ENCODE measurements around the gene ARMCX2. TPM values are rescaled to one million over a fixed set of nuclear protein-coding genes. Genes with fewer than 3 reads are reported as not detected.

The ARMCX2 gene
- polyA plus RNA-seq, 2 of the 4 experiments (the other 2 are of a cell fraction): 0.13 TPM; not detected in 1

- TF ChIP-seq ZC3H11A (IDR thresholded peaks at IDR 0.05): no peak
- TF ChIP-seq, protein P1, sequence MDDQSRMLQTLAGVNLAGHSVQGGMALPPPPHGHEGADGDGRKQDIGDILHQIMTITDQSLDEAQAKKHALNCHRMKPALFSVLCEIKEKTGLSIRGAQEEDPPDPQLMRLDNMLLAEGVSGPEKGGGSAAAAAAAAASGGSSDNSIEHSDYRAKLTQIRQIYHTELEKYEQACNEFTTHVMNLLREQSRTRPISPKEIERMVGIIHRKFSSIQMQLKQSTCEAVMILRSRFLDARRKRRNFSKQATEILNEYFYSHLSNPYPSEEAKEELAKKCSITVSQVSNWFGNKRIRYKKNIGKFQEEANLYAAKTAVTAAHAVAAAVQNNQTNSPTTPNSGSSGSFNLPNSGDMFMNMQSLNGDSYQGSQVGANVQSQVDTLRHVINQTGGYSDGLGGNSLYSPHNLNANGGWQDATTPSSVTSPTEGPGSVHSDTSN (IDR thresholded peaks at IDR 0.05): no peak
Measured at GRCh38 chrX:101668143-101668542, 8.5 kb upstream of the ARMCX2 start (continued).

GRCh38 chrX:101658661-101659491 is 774 bp downstream of the ARMCX2 start:
- 43% methylated on average over 27 of the region's 38 CpGs for WGBS (ENCODE audit: missing lambda C conversion rate)
- H3K4me3 ChIP-seq: peak overlapping the region; percentile 43
- no peaks in the 10 kb centered on the region for H3K4me1 ChIP-seq
- ATAC-seq (peak; percentile 66 to 94; a peak in 4 of 6 replicates), FAIRE-seq (no peak), DNase-seq (ENCODE audit: low read depth in 1 of 2, low spot score in 1 of 2) (peak; percentile 24 to 39)
- peak overlapping the region; percentile 65 for H3K4me2 ChIP-seq
- TF ChIP-seq HOXA7 (CRISPR knock-in tag; IDR thresholded peaks at IDR 0.05) (no peak), POLR2A (IDR thresholded peaks at IDR 0.05; ENCODE audit: low read length) (0 out of 2 replicates have a peak, but pooled peaks have one; percentile 16), MYC (IDR thresholded peaks at IDR 0.05; ENCODE audit: borderline replicate concordance, low read length) (no peak), KDM5A (IDR thresholded peaks at IDR 0.05) (no peak)
- no peaks in the 10 kb centered on the region for H3K9me3 ChIP-seq
- ChIA-PET CTCF (interaction anchor here (0.8 kb wide), 1 partner anchor 18 kb away, joined by 5 read pairs; no protein-coding TSS in a partner anchor), POLR2A (no interaction called here)
- peak overlapping the region; percentile 45 to 67; a peak in 2 of 6 replicates for H3K27ac ChIP-seq

- no peak for TF ChIP-seq JUNB (IDR thresholded peaks at IDR 0.05)
- no peak for TF ChIP-seq FOXS1 (CRISPR knock-in tag; IDR thresholded peaks at IDR 0.05)
- TF ChIP-seq RFX5 (IDR thresholded peaks at IDR 0.05): no peak
- TF ChIP-seq, protein P2, sequence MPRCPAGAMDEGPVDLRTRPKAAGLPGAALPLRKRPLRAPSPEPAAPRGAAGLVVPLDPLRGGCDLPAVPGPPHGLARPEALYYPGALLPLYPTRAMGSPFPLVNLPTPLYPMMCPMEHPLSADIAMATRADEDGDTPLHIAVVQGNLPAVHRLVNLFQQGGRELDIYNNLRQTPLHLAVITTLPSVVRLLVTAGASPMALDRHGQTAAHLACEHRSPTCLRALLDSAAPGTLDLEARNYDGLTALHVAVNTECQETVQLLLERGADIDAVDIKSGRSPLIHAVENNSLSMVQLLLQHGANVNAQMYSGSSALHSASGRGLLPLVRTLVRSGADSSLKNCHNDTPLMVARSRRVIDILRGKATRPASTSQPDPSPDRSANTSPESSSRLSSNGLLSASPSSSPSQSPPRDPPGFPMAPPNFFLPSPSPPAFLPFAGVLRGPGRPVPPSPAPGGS (IDR thresholded peaks at IDR 0.05): no peak
- no peak for TF ChIP-seq ATOH8 (CRISPR knock-in tag; IDR thresholded peaks at IDR 0.05; ENCODE audit: low read depth)
- no peak for TF ChIP-seq ZC3H11A (IDR thresholded peaks at IDR 0.05)
- TF ChIP-seq HOXB13 (CRISPR knock-in tag; IDR thresholded peaks at IDR 0.05; ENCODE audit: low read depth): no peak
- no peak for TF ChIP-seq HOXA7 (CRISPR knock-in tag; IDR thresholded peaks at IDR 0.05)
- no peak for TF ChIP-seq PHF8 (IDR thresholded peaks at IDR 0.05; ENCODE audit: borderline replicate concordance, low read depth)
- TF ChIP-seq RARB (CRISPR knock-in tag; IDR thresholded peaks at IDR 0.05): no peak
- no peak for TF ChIP-seq KDM5A (IDR thresholded peaks at IDR 0.05)
- TF ChIP-seq SMC3 (IDR thresholded peaks at IDR 0.05): no peak
- TF ChIP-seq EHMT2 (IDR thresholded peaks at IDR 0.05; ENCODE audit: low read depth): no peak
- no peak for TF ChIP-seq NPAS2 (CRISPR knock-in tag; IDR thresholded peaks at IDR 0.05; ENCODE audit: borderline replicate concordance)
- TF ChIP-seq GATA3 (IDR thresholded peaks at IDR 0.05; ENCODE audit: borderline replicate concordance): no peak
- no peak for TF ChIP-seq KDM1A (IDR thresholded peaks at IDR 0.05; ENCODE audit: low read depth)
- no peak for TF ChIP-seq HOXB5 (CRISPR knock-in tag; IDR thresholded peaks at IDR 0.05)
- no peak for TF ChIP-seq POLR2AphosphoS2 (conservative IDR thresholded peaks at IDR 0.05; ENCODE audit: low read length)
- TF ChIP-seq ZNF302 (CRISPR knock-in tag; IDR thresholded peaks at IDR 0.05): no peak
- Histone ChIP-seq H3K4me2 (no peak overlapping the region), H3K4me1 (no peaks in the 10 kb centered on the region), H3K9me3 (no peaks in the 10 kb centered on the region), H3K4me3 (no peak overlapping the region), H3K27ac (no peak overlapping the region)
- POLR2A ChIA-PET: no interaction called here
- WGBS (ENCODE audit: missing lambda C conversion rate): 63% methylated on average over 4 of the region's 12 CpGs
- FAIRE-seq (no peak), DNase-seq (ENCODE audit: low read depth in 1 of 2, low spot score in 1 of 2) (no peak), ATAC-seq (no peak)
- CTCF ChIA-PET: no interaction called here
Measured at GRCh38 chrX:101657495-101657894, 2.2 kb downstream of the ARMCX2 start.

All from A549 (cell line).